ENCODE results near the gene RASA2. TPM values are rescaled to one million over a fixed set of nuclear protein-coding genes. Genes with fewer than 3 reads are reported as not detected.
A peak's percentile ranks its signal among the peaks of the same experiment; 100 is the strongest.

The RASA2 gene
- 19.2 and 21.0 TPM in 2 replicates for total RNA-seq

GRCh38 chr3:141486746-141487520, at the start of gene RASA2:
TSS of gene RASA2 (plus strand) at chr3:141487027. CDS start at chr3:141487084, 57 bp downstream.
- DNase-seq (ENCODE audit: low read depth), result no peak

- DNase-seq (ENCODE audit: low read depth), result no peak
Measured at GRCh38 chr3:141439589-141439988, 47.2 kb upstream of the RASA2 start.

GRCh38 chr3:141440942-141441341, 45.9 kb upstream of the RASA2 start:
- DNase-seq (ENCODE audit: low read depth), result no peak

- peak; percentile 47 for DNase-seq (ENCODE audit: low read depth)
Measured at GRCh38 chr3:141441381-141442364, 45.2 kb upstream of the RASA2 start.

- no peak for DNase-seq (ENCODE audit: low read depth)
Measured at GRCh38 chr3:141442446-141442845, 44.4 kb upstream of the RASA2 start.

GRCh38 chr3:141442914-141443313, 43.9 kb upstream of the RASA2 start:
- DNase-seq (ENCODE audit: low read depth), result no peak

- DNase-seq (ENCODE audit: low read depth), result no peak
Measured at GRCh38 chr3:141444586-141445285, 42.1 kb upstream of the RASA2 start.

GRCh38 chr3:141445990-141446389, 40.8 kb upstream of the RASA2 start:
- DNase-seq (ENCODE audit: low read depth), result no peak

- DNase-seq (ENCODE audit: low read depth), result no peak
Measured at GRCh38 chr3:141446737-141447136, 40.1 kb upstream of the RASA2 start.

- DNase-seq (ENCODE audit: low read depth), result no peak
Measured at GRCh38 chr3:141447383-141447782, 39.4 kb upstream of the RASA2 start.

- DNase-seq (ENCODE audit: low read depth), result no peak
Measured at GRCh38 chr3:141448606-141449220, 38.1 kb upstream of the RASA2 start.

GRCh38 chr3:141449424-141449823, 37.4 kb upstream of the RASA2 start:
- no peak for DNase-seq (ENCODE audit: low read depth)

- DNase-seq (ENCODE audit: low read depth), result no peak
Measured at GRCh38 chr3:141450727-141451375, 36.0 kb upstream of the RASA2 start.

- DNase-seq (ENCODE audit: low read depth), result peak; percentile 56
Measured at GRCh38 chr3:141452045-141452444, 34.8 kb upstream of the RASA2 start.

GRCh38 chr3:141452773-141453172, 34.1 kb upstream of the RASA2 start:
- DNase-seq (ENCODE audit: low read depth), result no peak

GRCh38 chr3:141454054-141454453, 32.8 kb upstream of the RASA2 start:
- no peak for DNase-seq (ENCODE audit: low read depth)

- DNase-seq (ENCODE audit: low read depth), result peak; percentile 88
Measured at GRCh38 chr3:141454906-141455602, 31.8 kb upstream of the RASA2 start.

- DNase-seq (ENCODE audit: low read depth), result no peak
Measured at GRCh38 chr3:141455603-141456300, 31.1 kb upstream of the RASA2 start.

GRCh38 chr3:141456301-141456625, 30.6 kb upstream of the RASA2 start:
- no peak for DNase-seq (ENCODE audit: low read depth)

All from renal cortical epithelial cell (primary cell).